UCSD-AML1 (cell line): ENCODE measurements around the gene TMEM132C.

Experiments used
- DNase-seq: peaks from one replicate; lab custom pipeline; 2025; ENCODE audit not compliant: unreplicated experiment; lab: John Stamatoyannopoulos, UW

The TMEM132C gene

GRCh38 chr12:128402486-128403243 lies 135.7 kb downstream of the TMEM132C start:
- DNase-seq = no peak

- no peak for DNase-seq
Observed at GRCh38 chr12:128408669-128409068, 141.7 kb downstream of the TMEM132C start.

GRCh38 chr12:128415036-128415560 lies 148.1 kb downstream of the TMEM132C start:
- DNase-seq = no peak

DNA sequence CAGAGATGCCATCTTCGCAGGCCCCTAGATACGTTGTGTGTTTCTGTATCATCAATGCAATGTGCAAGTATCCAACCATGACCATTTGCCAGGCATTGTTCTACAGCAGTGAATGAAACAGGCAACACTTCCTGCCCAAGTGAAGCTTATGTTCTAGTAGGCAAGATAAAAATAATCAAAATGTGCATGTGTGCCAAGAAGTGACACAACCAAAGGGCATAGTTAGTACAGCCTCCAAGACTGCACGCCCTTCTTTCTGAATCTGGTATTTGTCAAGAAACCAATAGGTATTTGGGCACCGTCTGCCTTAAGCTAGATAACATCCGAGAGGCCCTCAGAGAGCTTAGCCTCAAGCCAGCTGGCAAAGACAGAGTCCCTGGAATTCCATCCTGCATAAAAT lies 152.0 kb downstream of the TMEM132C start:
- no peak for DNase-seq

GRCh38 chr12:128420163-128420562 lies 153.2 kb downstream of the TMEM132C start:
- DNase-seq = no peak

DNA sequence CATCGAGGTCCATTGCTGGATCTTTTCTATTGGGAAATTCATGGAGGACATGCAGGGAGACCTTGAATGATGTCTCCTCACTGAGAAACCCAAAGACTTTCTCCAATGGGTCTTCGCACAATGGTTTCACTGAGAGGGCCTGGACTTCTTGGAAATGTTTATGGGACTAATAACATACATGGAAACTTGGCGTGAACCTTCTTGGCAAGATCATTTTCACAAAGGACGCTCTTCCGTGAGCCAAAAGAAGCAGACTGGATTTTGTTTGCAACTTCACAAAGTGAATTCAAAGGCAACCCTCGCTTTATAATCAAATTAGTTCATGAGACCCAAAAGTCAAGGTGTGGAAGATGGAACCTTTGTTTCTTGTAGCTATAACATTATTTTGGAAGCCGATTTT lies 154.4 kb downstream of the TMEM132C start:
- no peak for DNase-seq

DNA sequence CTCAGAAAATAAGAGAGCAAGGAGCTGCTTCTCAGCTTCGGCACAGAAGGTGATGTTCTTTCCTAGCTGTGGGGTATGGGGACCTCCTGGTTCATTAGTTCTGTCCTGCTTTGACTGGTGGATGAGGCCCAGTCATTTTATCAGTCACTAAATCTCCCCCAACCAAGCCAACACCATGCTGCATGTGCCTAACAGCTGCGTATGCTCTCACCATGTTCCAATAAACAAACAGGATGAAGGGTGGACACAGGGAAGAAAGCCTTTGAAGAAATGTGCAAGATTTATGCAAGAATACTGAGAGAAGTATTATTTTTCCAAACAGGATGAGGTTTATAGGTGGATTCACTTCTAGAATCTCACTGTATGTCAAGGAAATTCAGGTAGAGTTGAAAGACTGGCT lies 156.2 kb downstream of the TMEM132C start:
- DNase-seq = no peak

GRCh38 chr12:128424931-128425431 lies 158.0 kb downstream of the TMEM132C start:
- DNase-seq = no peak

DNA sequence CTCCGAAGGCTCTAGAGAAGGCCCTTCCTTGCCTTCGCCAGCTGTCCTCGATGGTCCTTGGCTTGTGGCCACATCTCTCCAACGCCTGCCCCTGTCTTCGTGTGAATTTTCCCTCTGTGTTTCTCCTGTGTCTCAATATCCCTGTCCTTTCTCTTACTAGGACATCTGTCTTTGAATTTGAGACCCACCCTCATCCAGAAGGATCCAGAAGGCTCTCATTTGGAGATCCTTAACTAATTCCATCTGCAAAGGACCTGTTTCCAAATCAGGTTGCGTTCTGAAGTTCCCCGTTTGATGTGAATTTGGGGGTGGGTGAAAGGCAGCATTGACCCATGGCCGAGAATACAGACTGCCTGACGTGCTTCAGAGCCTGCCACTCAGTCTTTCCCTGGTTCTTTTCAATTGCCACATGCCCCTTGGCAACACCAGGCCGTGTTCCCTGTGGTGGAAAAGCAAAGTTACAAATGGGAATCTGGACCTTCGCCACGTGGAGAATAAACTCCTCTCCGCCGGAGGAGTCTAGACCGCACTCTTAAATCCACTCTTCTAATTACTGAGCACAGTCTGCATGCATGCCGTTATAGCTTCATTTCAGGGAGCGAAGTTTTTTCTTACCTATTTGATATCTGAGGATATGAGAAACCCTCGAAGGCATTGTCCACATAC lies 158.8 kb downstream of the TMEM132C start:
- no peak for DNase-seq

GRCh38 chr12:128426511-128426910 lies 159.5 kb downstream of the TMEM132C start:
- DNase-seq = no peak

- DNase-seq = no peak
Observed at GRCh38 chr12:128439796-128440195, 172.8 kb downstream of the TMEM132C start.

DNA sequence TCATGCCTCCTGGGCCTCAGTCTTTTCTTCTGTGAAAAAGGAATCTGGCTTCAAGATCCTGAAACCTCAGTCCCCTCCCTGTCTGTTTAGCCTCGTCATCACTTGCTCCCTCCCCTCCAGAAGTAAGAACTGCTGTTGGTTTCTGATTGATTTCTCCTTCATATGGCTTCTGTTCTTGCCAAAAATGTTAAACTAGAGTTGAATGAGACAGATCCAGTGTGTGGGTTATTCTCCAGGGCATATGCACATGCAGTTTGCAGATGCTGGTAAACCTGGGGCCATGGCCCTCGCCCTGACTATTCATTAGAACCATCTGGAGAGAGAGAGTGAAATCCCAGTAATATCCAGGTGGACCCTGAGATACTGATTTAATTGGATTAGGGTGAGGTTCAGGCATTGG lies 175.1 kb downstream of the TMEM132C start:
- DNase-seq = no peak

- no peak for DNase-seq
Observed at GRCh38 chr12:128444598-128444997, 177.6 kb downstream of the TMEM132C start.

DNA sequence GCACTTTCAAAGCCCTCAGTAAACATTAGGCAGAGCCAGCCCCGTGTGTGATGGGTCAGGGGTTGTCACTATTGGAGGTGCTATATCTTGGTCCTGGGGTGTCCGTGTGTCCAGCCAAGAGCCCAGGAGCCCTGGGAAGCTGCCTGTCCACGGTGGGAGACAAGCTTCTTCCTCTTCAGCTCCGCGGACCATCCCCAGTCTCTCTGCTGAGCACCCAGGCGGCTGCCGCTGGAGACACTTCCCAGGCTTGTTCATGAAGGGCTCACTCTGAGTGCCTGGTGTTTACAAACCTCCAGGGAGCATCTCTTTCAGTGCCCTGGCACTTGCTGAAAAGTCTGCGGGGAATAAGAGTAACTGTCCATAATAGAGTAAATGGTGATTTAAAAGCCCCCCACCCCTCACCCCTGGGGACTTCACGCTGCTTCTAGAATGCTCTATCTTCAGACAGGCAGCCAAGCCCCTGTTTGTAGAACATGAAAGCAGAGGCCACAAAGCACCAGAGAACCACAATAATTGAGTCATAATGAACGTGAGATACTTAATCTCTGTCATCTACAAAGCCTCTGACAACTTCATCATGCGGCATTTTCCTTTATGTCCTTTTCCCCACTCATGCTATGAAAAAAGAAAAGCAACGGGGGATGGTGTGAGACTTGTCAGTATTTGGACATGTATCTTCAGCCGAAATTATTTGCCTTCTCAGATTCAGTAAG lies 178.6 kb downstream of the TMEM132C start:
- DNase-seq = no peak

DNA sequence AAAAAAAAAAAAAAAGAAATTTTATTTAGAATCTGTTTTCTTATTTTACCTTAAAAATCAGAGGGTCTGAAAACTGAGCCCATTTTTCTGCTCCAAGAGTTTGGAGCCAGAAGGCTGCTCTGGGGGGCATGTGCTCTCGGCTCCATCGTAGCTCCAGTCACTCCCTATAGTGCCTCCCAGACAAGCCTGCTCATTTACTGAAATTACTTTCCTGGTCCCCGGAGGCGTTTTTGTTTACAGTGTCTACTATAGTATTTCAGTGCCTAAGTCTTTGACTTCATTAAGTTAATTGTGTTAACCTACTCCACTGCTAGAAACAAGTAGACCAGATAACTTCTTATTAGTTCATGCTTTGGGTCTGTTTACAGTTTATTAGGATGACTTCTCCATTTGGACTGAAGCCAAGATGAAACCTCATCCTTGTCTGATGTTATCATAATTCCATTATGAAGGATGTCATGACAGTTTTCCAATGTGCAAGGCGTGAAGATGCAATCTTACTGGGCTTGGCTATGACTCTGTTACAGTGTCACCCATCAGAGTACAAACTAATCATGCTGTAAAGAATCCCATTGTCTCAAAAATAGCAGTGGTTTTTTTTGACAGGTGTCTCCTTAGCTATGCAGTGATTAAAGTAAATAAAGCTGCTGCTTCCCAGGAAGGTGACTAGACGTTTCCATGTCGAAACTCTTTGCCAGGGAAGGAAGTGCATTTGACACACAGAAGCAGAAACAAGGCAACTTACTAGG lies 182.3 kb downstream of the TMEM132C start:
- DNase-seq = no peak

DNA sequence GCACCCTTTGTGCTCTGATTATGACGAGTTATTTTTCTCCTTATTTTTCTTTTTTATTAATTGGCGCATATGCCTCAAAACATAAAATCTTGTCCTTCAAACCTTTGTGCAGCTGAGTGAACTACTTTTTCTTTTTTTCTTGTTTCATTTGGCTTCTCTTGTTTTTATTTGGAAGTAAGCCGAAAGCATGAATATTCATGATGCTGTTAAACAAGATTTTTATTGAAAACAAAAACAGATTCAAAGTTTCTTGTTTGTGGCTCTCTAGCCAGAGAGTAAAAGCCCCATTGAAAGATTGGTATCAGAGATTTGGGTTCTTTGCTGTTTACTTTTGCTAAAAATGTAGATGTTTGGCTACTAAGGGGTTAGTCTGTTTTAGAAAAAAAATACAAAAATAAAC lies 183.8 kb downstream of the TMEM132C start:
- no peak for DNase-seq

DNA sequence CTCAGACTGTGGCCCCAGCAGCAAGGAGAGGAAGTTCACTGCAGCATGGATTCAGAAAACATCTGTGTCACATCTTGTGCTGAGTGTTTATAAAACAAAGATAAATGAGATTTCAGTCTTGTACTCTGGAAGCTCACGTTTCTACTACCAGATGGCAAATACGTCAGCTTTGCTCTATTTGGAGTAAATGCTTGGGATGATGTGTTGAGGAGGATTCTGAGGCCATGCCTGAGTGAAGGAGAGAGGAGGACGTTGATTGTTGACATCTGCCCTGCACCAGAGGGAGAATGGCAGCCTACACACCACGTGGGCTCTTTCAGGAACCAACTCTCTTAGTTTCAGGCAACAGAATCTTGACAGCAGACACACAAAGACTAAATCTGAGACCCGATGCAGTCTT lies 188.9 kb downstream of the TMEM132C start:
- DNase-seq = no peak

GRCh38 chr12:128456922-128457321 lies 190.0 kb downstream of the TMEM132C start:
- no peak for DNase-seq

DNA sequence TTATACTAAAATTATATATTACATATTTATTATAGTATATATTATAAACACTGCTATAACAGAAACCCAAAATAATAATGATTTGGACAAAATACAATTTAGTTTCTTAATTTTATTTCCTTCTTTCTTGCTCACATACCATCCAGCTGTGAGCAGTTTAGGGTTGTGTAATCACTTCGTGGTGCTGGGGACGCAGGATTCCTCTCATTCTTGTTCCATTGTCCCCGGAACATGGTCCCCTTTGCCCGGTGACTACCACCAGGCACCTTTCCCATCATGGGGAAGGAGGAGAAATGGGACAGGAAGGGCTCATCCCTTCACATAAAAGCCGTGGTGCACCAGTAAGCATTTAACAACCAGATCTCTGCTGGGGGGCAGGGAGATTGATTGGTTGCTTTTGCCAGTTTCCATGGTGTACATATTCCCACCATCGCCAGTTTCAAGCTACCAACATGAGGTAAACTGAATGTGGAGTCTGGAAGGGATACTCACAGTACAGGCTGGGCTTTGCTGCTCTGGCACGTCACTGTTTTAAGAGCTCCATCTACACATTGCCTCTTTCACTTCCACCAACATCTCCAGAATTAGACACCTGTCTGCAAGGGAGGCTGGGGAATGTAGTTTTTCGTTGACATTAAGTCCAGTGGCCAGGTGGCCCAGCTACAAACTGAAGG lies 191.5 kb downstream of the TMEM132C start:
- DNase-seq = no peak

DNA sequence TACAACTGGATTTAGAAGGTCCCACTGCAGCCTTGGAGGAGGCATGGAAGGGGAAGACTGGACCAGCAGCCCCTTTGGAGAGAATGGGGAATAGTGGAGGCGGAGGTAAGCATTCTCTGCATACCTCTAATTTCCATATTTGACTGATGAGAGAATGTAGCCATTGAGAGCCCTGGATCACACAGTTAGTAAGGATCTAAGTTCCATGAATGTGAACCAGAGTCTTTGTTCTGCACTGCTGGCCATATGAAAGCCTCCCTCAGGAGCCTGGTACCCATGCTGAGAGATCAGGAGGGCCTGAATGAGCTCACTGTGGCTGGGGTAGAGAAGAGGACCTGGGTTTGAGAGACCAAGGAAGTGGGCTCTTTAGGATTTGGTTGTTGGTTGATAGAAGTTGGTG lies 192.1 kb downstream of the TMEM132C start:
- DNase-seq = no peak
